ENCODE results near the gene HCN2.

- TF ChIP-seq, protein P1, sequence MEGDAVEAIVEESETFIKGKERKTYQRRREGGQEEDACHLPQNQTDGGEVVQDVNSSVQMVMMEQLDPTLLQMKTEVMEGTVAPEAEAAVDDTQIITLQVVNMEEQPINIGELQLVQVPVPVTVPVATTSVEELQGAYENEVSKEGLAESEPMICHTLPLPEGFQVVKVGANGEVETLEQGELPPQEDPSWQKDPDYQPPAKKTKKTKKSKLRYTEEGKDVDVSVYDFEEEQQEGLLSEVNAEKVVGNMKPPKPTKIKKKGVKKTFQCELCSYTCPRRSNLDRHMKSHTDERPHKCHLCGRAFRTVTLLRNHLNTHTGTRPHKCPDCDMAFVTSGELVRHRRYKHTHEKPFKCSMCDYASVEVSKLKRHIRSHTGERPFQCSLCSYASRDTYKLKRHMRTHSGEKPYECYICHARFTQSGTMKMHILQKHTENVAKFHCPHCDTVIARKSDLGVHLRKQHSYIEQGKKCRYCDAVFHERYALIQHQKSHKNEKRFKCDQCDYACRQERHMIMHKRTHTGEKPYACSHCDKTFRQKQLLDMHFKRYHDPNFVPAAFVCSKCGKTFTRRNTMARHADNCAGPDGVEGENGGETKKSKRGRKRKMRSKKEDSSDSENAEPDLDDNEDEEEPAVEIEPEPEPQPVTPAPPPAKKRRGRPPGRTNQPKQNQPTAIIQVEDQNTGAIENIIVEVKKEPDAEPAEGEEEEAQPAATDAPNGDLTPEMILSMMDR (conservative IDR thresholded peaks at IDR 0.05; ENCODE audit: low read depth, low read length): no peak
- TF ChIP-seq EZH2 (IDR thresholded peaks at IDR 0.05; ENCODE audit: low read length, unreplicated experiment) (no peak), EZH2phosphoT487 (IDR thresholded peaks at IDR 0.05; ENCODE audit: borderline replicate concordance, low read length) (no peak)
Observed at GRCh38 chr19:644363-644762, 54.7 kb downstream of the HCN2 start.
